DMS 273 (cell line): ENCODE results near the gene SURF2.

Experiments used
- DNase-seq: peaks from one replicate; lab custom pipeline; 2025; ENCODE audit not compliant: unreplicated experiment; lab: John Stamatoyannopoulos, UW

SURF2 gene

GRCh38 chr9:133396952-133397351, 40.6 kb downstream of the SURF2 start:
- DNase-seq = peak; percentile 46

GRCh38 chr9:133397370-133397769, 41.0 kb downstream of the SURF2 start:
- no peak for DNase-seq

- no peak for DNase-seq
These were observed 41.5 kb downstream of the SURF2 start for GRCh38 chr9:133397895-133398294.

- no peak for DNase-seq
These were observed 43.9 kb downstream of the SURF2 start for GRCh38 chr9:133400292-133400691.

GRCh38 chr9:133401588-133401987, 45.2 kb downstream of the SURF2 start:
- DNase-seq = no peak

GRCh38 chr9:133402689-133403088, 46.3 kb downstream of the SURF2 start:
- DNase-seq = no peak

- DNase-seq = peak; percentile 65
These were observed 47.6 kb downstream of the SURF2 start for GRCh38 chr9:133403766-133404453.

GRCh38 chr9:133404454-133405002, 48.2 kb downstream of the SURF2 start:
- DNase-seq = no peak

GRCh38 chr9:133405508-133406438, 49.4 kb downstream of the SURF2 start:
- no peak for DNase-seq

GRCh38 chr9:133406480-133407307, 50.3 kb downstream of the SURF2 start:
- peak; percentile 77 for DNase-seq

GRCh38 chr9:133408042-133408441, 51.7 kb downstream of the SURF2 start:
- DNase-seq = no peak
